ENCODE data around the gene FRZB.

Gene FRZB

DNA sequence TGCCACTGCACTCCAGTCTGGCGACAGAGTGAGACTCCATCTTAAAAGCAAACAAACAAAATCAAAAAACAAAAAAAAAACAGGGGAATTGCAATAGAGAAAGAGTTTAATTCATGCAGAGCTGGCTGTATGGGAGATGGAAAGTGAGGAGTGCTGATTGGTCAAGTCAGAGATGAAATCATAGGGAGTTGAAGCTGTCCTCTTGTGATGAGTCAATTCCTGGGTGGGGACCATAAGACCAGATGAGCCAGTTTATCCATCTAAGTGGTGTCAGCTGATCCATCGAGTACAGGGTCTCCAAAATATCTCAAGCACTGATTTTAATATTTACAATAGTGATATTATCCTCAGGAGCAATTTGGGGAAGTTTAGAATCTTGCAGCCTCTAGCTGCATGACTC lies 45.3 kb downstream of the FRZB start (continued):
- TF ChIP-seq ESRRG (CRISPR knock-in tag; IDR thresholded peaks at IDR 0.05) (no peak), BACH2 (CRISPR knock-in tag; IDR thresholded peaks at IDR 0.05; ENCODE audit: borderline replicate concordance) (no peak), CSRNP3 (CRISPR knock-in tag; IDR thresholded peaks at IDR 0.05) (no peak)

- no peak for ATAC-seq
- no peak for TF ChIP-seq OSR1 (CRISPR knock-in tag; IDR thresholded peaks at IDR 0.05)
- no peak for TF ChIP-seq CSDC2 (CRISPR knock-in tag; IDR thresholded peaks at IDR 0.05)
- no peak for TF ChIP-seq SNAI2 (CRISPR knock-in tag; IDR thresholded peaks at IDR 0.05)
- TF ChIP-seq CSRNP3 (CRISPR knock-in tag; IDR thresholded peaks at IDR 0.05), result no peak
- TF ChIP-seq ISL1 (CRISPR knock-in tag; IDR thresholded peaks at IDR 0.05), result no peak
- TF ChIP-seq PPARA (CRISPR knock-in tag; IDR thresholded peaks at IDR 0.05; ENCODE audit: borderline replicate concordance), result no peak
- TF ChIP-seq TCF4 (CRISPR knock-in tag; IDR thresholded peaks at IDR 0.05; ENCODE audit: borderline replicate concordance), result no peak
- TF ChIP-seq CREB5 (CRISPR knock-in tag; IDR thresholded peaks at IDR 0.05; ENCODE audit: low read depth), result no peak
- no peak for TF ChIP-seq ZC3H10 (CRISPR knock-in tag; IDR thresholded peaks at IDR 0.05)
- TF ChIP-seq GLIS3 (CRISPR knock-in tag; IDR thresholded peaks at IDR 0.05), result no peak
- no peak for TF ChIP-seq ZNF8 (CRISPR knock-in tag; IDR thresholded peaks at IDR 0.05)
- no peak for TF ChIP-seq ZFP3 (CRISPR knock-in tag; IDR thresholded peaks at IDR 0.05)
- no peak for TF ChIP-seq TOX (CRISPR knock-in tag; IDR thresholded peaks at IDR 0.05; ENCODE audit: borderline replicate concordance)
- no peak for TF ChIP-seq ZNF70 (CRISPR knock-in tag; IDR thresholded peaks at IDR 0.05)
- TF ChIP-seq ZNF565 (CRISPR knock-in tag; conservative IDR thresholded peaks at IDR 0.05; ENCODE audit: low read depth), result no peak
- TF ChIP-seq ARNTL (CRISPR knock-in tag; IDR thresholded peaks at IDR 0.05; ENCODE audit: borderline replicate concordance, low read depth), result no peak
Observed at GRCh38 chr2:182819412-182819811, 47.0 kb downstream of the FRZB start.

DNA sequence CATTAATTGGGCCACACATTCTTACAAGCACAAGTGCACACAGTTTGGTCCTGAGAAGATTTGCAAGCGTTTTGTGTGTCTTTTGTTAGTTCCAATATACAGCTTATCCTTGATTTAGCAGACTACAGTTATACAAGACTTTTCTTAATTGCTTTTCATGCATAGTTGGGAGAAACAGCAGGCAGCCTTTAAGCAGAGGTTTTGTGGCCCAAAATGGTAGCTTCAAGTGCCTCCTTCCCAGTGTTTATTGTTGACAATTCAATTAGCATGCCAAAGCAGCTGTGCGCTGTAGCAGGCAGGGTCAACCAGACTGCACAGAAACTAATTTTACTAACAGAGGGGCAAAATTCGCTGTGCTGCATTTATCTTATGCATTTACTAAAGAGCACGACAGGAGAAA lies 47.5 kb downstream of the FRZB start:
- no peak for ATAC-seq

DNA sequence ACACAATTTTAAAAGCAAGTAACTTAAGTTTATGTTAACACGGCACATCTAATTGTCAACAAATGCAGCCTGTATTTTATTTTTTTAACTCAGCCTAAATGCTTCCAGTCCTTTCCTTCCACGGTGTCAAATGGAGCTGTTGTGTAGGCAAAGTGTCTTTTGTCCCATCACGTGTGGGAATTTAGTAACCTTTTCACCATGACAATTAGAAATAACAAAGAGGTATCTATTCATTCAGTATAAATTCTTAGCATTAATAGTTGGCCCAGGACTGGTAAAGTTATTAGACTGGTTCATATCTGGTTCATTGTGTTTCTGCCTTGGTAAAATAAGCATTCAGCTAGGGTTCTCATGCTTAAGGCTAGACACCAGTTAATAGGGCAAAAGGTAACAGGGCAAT lies 47.9 kb downstream of the FRZB start:
- TF ChIP-seq ISL1 (CRISPR knock-in tag; IDR thresholded peaks at IDR 0.05), result no peak
- TF ChIP-seq, protein P1, sequence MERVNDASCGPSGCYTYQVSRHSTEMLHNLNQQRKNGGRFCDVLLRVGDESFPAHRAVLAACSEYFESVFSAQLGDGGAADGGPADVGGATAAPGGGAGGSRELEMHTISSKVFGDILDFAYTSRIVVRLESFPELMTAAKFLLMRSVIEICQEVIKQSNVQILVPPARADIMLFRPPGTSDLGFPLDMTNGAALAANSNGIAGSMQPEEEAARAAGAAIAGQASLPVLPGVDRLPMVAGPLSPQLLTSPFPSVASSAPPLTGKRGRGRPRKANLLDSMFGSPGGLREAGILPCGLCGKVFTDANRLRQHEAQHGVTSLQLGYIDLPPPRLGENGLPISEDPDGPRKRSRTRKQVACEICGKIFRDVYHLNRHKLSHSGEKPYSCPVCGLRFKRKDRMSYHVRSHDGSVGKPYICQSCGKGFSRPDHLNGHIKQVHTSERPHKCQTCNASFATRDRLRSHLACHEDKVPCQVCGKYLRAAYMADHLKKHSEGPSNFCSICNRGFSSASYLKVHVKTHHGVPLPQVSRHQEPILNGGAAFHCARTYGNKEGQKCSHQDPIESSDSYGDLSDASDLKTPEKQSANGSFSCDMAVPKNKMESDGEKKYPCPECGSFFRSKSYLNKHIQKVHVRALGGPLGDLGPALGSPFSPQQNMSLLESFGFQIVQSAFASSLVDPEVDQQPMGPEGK (CRISPR knock-in tag; IDR thresholded peaks at IDR 0.05; ENCODE audit: borderline replicate concordance), result no peak
- no peak for TF ChIP-seq TOX (CRISPR knock-in tag; IDR thresholded peaks at IDR 0.05; ENCODE audit: borderline replicate concordance)
- TF ChIP-seq ZNF565 (CRISPR knock-in tag; conservative IDR thresholded peaks at IDR 0.05; ENCODE audit: low read depth), result no peak
- TF ChIP-seq ARNTL (CRISPR knock-in tag; IDR thresholded peaks at IDR 0.05; ENCODE audit: borderline replicate concordance, low read depth), result no peak
- TF ChIP-seq ESRRG (CRISPR knock-in tag; IDR thresholded peaks at IDR 0.05), result no peak
- TF ChIP-seq CREB5 (CRISPR knock-in tag; IDR thresholded peaks at IDR 0.05; ENCODE audit: low read depth), result no peak
- ATAC-seq, result no peak

More for the DNA sequence above, 47.5 kb downstream of the FRZB start:
- no peak for TF ChIP-seq ZFP3 (CRISPR knock-in tag; IDR thresholded peaks at IDR 0.05)
- no peak for TF ChIP-seq PPARA (CRISPR knock-in tag; IDR thresholded peaks at IDR 0.05; ENCODE audit: borderline replicate concordance)
- no peak for TF ChIP-seq ZNF8 (CRISPR knock-in tag; IDR thresholded peaks at IDR 0.05)
- TF ChIP-seq ZNF70 (CRISPR knock-in tag; IDR thresholded peaks at IDR 0.05), result no peak

DNA sequence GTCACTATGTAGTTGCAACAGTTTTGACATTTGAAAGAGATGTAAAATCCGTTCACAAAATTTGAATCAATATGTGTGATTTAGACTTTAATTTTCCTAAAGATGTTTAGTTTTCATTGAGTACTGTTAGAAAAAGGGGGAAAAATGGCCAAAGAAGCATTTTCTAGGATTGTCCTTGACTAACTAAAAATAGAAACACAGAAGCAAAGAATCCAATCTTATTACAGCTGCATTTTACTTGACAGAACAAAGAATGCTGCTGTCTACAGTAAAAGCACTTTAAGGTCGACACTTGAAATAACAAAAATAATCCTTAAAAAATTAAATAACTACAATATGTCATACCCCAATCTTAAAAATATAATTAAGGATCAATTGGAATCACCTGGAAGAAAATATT lies 48.9 kb downstream of the FRZB start:
- peak; percentile 59 for ATAC-seq
- no peak for TF ChIP-seq ZFP3 (CRISPR knock-in tag; IDR thresholded peaks at IDR 0.05)
- no peak for TF ChIP-seq TOX (CRISPR knock-in tag; IDR thresholded peaks at IDR 0.05; ENCODE audit: borderline replicate concordance)
- TF ChIP-seq PPARA (CRISPR knock-in tag; IDR thresholded peaks at IDR 0.05; ENCODE audit: borderline replicate concordance), result no peak
- TF ChIP-seq CSRNP3 (CRISPR knock-in tag; IDR thresholded peaks at IDR 0.05), result no peak
- no peak for TF ChIP-seq CSDC2 (CRISPR knock-in tag; IDR thresholded peaks at IDR 0.05)
- no peak for TF ChIP-seq GLIS3 (CRISPR knock-in tag; IDR thresholded peaks at IDR 0.05)
- TF ChIP-seq ZNF565 (CRISPR knock-in tag; conservative IDR thresholded peaks at IDR 0.05; ENCODE audit: low read depth), result no peak
- TF ChIP-seq, protein P1 (CRISPR knock-in tag; IDR thresholded peaks at IDR 0.05; ENCODE audit: borderline replicate concordance), result no peak
- no peak for TF ChIP-seq RARB (CRISPR knock-in tag; IDR thresholded peaks at IDR 0.05)
- TF ChIP-seq ZNF70 (CRISPR knock-in tag; IDR thresholded peaks at IDR 0.05), result no peak
- TF ChIP-seq TCF4 (CRISPR knock-in tag; IDR thresholded peaks at IDR 0.05; ENCODE audit: borderline replicate concordance), result no peak

All from SK-N-SH treated with all-trans-retinoic acid at 6 μM for 48 hours (cell line).